ENCODE measurements around the gene ADGRB2.
A peak's percentile ranks its signal among the peaks of the same experiment; 100 is the strongest.

Gene ADGRB2

GRCh38 chr1:31755850-31756492 lies 8.2 kb downstream of the ADGRB2 start:
- TF ChIP-seq CTCF (conservative IDR thresholded peaks at IDR 0.05; ENCODE audit: low read depth, low read length), result no peak
- DNase-seq (ENCODE audit: low read depth), result no peak

GRCh38 chr1:31755197-31755611 lies 8.9 kb downstream of the ADGRB2 start:
- H3K4me3 ChIP-seq (ENCODE audit: low read depth, low read length), result no peak overlapping the region
- no peak for DNase-seq (ENCODE audit: low read depth)
- no peak for TF ChIP-seq CTCF (conservative IDR thresholded peaks at IDR 0.05; ENCODE audit: low read depth, low read length)

More at GRCh38 chr1:31755850-31756492, 8.2 kb downstream of the ADGRB2 start:
- no peak overlapping the region for H3K4me3 ChIP-seq (ENCODE audit: low read depth, low read length)

GRCh38 chr1:31754397-31754796 lies 9.7 kb downstream of the ADGRB2 start:
- no peak overlapping the region for H3K4me3 ChIP-seq (ENCODE audit: low read depth, low read length)
- no peak for DNase-seq (ENCODE audit: low read depth)
- TF ChIP-seq CTCF (conservative IDR thresholded peaks at IDR 0.05; ENCODE audit: low read depth, low read length), result no peak

GRCh38 chr1:31753707-31754349 lies 10.3 kb downstream of the ADGRB2 start:
- peak; percentile 34 for DNase-seq (ENCODE audit: low read depth)
- no peak for TF ChIP-seq CTCF (conservative IDR thresholded peaks at IDR 0.05; ENCODE audit: low read depth, low read length)

GRCh38 chr1:31752952-31753475 lies 11.1 kb downstream of the ADGRB2 start:
- H3K4me3 ChIP-seq (ENCODE audit: low read depth, low read length), result no peak overlapping the region
- no peak for TF ChIP-seq CTCF (conservative IDR thresholded peaks at IDR 0.05; ENCODE audit: low read depth, low read length)
- DNase-seq (ENCODE audit: low read depth), result no peak

More at GRCh38 chr1:31753707-31754349, 10.3 kb downstream of the ADGRB2 start:
- H3K4me3 ChIP-seq (ENCODE audit: low read depth, low read length), result no peak overlapping the region

GRCh38 chr1:31752258-31752657 lies 11.9 kb downstream of the ADGRB2 start:
- no peak overlapping the region for H3K4me3 ChIP-seq (ENCODE audit: low read depth, low read length)
- no peak for TF ChIP-seq CTCF (conservative IDR thresholded peaks at IDR 0.05; ENCODE audit: low read depth, low read length)
- no peak for DNase-seq (ENCODE audit: low read depth)
